Activated CD4-positive, alpha-beta T cell treated with anti-CD3 and anti-CD28 coated beads, Interleukin-2, amount 50 U/mL, for 4 hours (primary cell): Measurements from ENCODE around the gene JUN.

ENCODE experiments used
- DNase-seq, 2 experiments: peaks; one replicate each; pipeline ENCODE4 v3.0.0-alpha.2; 2020

JUN gene

DNA sequence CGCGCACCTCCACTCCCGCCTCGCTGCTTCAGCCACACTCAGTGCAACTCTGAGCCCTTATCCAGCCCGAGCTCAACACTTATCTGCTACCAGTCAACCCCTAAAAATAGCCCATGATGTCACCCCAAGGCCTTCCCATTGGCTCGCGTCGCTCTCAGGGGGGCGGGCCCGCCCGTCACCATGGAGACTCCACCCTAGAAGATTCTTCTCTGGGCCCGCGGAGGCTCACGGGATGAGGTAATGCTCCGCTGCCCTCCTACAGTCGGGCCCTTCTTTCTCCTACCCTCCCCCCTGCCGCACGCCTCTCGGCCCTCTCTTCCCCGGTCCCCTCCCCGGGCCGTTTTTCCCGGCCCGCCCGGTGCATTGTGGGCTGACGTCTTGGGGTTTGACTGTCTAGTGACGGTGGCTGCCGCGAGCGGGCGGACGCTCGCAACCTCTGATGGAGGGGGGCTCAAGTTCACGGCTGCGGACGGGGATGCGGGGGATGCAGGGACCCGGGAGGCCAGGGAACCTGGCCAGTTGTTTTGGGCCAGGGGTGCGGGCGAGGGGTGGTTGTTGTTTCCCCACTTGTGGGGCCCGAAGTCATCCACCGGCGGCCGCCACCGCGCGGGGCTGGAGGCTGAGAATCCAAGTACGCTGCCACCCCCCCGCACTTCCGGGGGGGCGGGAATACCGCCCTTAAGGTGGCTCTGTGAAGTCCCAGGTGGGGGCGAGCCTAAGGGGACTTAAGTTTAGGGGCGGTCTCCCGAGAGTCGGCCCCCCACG is at the start of gene JUN:
Gene JUN, minus strand, starts transcription at position 55 of the 765 bp plus-strand sequence. CDS start 977 bp downstream, outside the sequence.
- peak; percentile 98 for DNase-seq

DNA sequence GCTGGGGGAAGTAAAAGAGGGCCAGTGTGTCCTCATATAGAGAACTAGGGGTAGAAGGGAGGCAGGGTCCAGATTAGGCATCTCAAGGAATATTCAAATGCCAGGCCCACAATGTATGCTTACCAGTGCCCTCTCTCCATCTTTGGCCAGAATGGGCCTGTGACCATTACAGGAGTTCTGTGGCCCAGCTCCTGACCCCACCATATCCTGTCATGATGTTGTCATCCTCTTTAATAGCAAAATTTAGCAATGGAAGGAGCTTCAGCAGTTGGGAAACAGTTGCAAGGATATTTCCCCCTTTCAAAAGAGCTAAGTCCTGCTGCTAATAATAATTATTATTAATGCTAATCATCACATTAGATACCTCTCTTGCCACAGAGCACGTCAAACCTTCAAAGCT is 49.3 kb upstream of the JUN start:
- DNase-seq, result no peak

DNA sequence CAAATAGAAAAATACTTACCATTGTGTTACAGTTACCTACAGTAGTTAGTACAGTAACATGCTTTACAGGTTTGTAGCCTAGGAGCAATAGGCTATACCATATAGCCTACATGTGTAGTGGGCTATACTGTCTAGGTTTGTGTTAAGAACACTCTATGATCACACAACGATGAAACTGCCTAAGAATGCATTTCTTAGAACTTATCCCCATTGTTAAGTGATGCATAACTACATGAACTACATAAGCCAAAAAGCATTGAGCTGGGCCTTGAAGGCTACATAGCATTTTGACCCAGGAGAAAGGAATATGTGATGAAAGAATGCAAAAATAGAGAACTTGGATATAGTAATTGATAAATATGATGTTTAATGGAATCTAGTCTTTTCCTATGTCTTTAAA is 46.4 kb upstream of the JUN start:
- DNase-seq, result no peak

DNA sequence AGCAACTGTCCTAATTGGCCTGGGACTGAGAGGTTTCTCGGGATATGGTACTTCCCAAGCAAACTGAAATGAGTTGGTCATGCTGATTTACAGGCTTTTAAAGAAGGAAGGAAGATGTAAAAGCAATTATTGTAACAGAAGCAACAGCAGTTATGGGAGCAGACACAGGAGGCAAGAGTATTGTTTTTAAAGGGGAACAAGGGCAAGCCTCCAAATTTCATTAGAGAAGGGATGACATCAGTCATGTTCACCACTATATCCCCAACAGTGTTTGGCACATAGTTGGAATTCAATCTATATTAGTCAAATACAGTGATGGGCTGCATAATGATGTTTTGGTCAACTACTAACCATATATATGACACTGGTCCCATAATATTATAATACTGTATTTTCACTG is 46.0 kb upstream of the JUN start:
- no peak for DNase-seq

DNA sequence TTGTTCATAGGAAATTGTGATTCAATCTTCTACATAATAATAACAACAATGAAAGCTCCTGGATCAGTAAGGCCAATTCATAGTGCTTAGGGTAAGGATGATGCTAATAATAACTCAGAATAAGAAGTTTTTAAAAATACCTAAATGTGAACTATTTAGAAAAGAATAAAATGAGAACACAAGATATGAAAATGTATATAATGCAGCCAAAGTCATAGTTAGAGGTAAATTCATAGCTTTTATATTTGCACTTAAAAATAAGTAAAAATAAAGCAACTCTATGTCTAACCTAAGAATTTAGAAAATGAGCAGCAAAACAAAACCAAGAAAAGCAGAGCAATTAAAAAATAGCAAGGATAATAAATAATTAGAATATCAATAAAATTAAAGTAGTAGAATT is 43.5 kb upstream of the JUN start:
- DNase-seq, result no peak

DNA sequence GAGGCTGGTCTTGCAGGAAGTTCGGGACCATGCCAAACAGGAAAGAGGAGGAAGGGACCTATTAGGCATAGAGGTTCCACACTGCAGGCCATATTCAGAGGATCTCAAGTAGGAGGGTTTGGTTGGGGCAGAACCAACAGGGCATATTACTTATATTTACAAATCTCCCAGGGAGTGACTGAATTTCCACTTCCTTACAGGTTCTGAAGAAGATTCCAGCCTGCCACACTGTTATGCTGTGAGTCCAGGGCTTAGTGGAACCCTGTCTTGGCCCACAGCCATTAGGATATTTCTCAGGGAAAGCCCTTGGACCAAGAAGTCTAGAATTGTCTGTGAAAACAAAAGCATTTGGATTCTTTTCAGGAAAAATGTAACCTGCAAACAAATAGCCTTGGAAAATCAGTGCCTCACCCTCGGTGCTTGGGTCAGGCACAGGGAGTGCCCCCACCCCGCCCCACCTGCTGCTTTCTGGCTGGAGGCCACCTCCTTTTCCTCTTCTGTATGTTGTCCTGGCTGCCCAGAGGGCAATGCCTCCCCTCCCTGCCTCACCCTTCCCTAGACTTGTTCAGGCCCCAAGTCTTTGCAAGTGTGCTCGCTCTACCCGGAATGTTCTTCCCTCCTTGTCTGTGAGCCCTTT is 41.0 kb upstream of the JUN start:
- no peak for DNase-seq

DNA sequence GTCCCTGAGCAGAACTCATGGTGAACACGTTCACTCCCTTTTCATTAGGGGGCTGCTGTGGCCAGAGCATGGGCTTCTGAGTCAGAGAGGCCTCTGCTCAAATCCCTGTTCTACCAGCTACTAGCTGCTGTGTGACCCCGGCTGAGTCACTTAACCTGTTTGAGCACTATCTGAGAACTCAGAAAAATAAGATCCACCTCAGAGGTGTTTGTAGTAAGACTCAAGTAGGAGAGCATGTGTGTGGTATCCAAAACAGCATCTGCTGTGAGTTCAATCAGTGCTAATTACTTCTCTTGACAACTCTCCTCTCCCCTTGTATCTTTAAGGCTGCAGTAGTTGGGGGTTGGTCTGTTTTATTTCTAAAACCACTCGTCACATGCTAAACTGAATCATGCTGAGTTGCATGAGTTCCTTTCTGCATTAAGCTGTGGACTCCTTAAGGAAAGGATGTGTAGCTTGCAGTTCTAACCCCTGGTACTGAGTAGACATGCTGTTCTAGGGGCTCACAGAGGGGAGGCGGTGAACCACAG is 39.7 kb upstream of the JUN start:
- no peak for DNase-seq

DNA sequence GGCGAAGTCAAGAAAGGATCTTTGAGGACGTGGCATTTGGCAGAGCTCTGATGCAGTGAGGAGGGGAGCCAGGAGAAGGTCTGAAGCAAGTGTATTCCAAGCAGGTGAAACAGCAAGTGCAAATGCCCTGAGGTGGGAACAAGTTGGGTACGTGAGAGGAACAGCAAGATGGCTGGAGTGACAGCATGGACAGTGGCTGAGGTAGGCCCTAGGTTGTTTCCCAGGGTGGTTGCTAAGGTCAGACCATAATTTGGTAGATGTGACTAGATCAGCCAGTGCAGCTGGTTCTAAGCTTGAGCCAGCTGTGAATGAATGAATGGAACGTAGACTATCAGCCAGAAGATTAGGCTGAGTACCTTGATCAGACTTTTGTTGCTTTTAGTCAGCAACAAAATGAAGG is 37.5 kb upstream of the JUN start:
- no peak for DNase-seq

DNA sequence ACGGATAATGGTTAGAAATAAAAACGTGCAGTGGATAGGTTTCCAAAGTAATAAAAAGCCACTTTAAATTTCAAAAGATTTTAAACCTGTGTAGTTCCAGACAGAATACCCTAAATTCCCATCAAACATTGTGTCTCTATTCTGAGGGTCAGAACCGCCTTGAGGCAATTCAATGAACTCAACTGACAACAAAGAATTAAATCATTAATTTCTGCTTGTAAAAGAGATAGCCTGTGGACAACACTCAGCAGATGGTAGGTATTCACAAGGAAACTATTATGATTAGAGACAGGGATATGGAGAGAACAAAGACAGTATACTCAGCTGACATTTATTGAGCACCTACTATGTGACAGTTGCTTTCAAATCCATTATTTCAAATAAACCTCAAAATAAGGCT is 35.1 kb upstream of the JUN start:
- DNase-seq, result no peak

DNA sequence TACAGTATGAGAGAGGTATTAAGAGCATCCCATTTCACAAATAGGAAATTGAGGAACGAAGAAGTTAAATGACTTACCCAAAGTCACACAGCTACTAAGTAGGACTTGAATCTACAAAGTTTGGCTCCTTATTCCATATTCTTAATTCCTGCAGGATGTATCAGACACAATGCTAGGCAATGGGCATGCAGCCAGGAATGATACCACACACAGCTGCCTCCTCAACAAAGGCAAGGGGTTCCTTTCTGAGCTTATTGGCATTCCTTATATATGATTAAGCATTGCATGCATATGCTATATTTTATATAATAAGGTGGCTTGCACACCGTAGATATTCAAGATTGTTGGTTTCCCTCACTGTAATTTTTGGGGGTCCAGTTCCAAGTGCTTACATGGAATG is 34.2 kb upstream of the JUN start:
- DNase-seq, result no peak

DNA sequence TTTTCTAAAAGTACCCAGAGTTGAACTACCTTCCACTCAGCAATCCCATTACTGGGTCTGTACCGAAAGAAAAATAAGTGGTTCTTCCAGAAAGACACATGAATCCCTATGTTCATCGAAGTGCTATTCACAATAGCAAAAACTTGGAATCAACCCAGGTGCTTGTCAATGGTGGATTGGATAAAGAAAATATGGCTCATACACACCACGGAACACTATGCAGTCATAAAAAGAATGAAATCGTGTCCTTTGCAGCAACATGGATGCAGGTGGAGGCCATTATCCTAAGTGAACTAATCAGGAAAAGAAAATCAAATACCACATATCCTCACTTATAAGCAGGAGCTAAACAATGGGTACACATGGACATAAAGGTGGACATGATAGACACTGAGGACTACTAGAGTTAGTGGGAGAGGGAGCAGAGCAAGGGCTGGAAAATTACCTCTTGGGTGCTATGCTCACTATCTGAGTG is 32.9 kb upstream of the JUN start:
- DNase-seq, result no peak

DNA sequence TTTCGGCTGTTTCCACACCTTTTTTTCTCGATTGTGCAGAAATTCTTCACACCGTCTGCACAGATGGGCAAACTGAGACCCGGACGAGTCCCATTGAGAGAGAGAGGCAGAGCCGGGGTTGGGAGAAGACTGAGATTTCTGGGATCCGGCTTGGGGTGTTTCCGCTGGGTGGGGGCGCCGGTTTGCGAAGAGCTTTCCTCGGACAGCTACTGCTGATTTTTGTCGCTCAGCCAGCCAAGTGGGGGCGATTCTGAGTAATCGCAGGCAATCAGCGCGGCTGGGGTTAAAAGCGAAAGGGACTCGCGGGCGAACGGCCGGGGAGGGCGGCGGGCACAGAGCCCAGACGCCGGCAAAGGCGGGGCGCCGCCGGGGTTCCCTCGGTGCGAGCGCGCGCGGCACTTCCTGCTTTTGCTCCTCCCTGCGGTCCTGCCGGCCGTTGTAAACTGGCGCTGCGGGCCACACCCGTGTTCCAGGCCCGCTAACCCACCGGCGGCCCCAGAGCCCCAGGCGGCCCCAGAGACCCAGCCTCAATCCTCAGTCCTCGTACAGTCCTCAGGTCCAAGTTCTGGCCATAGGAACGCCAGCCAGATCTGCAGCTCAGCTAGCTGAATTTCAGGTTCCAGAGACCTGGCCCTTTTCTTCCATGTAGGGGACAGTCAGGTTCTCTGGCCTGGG is 32.4 kb upstream of the JUN start:
- DNase-seq, result peak; percentile 73 to 75

DNA sequence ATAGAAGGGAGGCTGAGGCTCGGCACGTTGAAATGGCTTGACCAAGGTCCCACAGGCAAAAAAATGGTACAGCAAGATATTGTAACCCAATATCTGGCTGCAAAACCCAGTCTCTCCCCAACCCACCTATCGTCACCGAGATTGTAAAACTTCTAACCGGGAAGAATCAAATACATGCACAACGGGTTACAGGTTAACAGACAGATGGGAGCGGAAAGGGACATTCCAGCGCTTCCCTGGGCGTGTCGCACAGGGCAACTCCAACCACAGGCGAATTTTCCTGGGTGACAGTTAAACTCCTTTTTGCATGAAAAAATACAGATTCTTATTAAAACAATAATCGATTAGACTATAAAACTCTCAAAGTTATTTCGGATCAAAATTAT is 31.8 kb upstream of the JUN start:
- no peak for DNase-seq

DNA sequence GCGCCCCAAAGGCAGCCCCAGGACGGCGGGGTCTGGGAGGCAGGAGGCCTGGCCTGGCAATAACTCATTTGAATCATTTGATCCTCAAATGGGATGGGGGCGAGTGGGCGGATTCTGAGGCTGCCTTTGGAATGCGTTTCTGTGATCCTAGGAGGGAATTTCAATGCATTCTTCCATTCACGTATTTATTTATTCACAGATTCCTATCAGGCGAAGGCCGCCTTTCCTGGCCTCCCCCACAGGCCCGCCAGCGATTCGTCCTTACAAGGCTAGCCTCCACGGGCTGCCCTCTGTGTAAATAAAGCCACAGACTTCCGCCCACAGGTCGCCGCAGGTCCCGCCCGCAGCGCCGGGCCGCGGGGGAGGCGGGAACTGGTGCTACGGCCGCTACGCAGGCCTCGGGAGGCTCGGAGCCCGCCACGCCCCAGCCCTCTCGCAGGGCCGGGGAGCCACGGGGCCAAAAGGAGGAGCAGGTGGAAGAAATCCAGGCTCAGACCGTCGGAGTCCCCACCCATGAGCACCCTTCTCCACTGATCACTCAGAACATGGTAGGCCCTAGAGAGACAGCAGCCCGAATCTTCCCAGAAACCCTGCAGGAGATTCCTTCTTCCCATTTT is 31.3 kb upstream of the JUN start:
- peak in 1 of 2 experiments; percentile 26 for DNase-seq

DNA sequence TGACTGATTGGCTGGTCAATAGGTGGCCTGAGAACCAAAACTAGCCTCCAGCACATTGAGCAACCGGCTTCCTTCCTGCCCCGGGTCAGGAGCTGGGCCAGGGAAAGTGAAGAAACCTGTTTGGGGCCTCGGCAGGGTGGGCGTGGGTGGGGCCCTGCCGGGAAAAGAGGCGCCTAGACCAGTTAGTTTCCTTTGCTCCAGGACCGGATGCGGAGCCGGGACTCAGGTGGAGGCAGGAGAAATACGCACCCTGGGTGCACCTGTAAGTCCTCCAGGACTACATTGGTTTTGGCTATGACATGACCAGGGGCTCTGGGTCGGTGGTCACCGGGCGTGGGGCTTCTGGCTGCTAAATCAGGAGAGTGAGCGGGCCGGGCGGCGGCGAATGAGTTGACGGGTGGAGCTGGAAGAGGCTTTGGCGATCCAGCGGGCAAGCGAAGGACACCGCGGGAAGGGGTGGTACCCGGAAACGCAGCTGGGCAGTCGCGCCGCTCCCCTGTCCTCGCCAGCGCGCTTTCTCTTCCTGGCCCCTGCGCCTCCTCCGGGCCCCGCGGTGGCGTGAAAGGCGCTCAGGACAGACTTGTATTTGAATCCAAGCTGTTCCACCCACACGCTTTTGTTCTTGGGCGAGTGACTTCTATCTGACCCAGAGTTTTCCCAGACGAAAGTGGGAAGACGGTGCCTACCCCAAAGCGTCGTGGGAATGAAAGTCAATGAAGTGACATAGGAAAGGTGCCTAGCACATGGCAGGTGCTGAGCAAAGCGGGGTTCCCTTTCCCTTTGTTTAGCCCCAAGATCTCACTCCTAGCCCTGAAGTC is 30.6 kb upstream of the JUN start:
- DNase-seq, result no peak

DNA sequence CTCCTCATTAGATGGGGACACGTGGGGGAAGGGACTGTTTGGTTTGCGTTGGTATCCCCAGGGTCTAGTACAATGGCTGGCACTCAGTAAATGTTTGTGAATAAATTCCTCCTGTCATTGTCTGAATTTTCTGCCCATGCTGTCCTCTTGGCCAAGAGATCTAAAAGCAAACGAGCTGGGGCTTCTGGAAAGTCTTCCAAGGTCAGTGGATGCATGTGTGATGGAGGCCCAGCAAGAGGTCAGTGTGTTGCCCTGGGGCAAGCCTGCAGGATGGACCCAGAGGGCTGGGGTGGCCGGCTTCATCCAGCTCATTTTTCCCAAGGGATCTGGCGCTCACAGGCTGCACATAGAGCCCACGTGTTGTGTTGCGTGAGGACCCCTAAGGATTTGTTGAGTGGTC is 30.0 kb upstream of the JUN start:
- DNase-seq, result no peak

DNA sequence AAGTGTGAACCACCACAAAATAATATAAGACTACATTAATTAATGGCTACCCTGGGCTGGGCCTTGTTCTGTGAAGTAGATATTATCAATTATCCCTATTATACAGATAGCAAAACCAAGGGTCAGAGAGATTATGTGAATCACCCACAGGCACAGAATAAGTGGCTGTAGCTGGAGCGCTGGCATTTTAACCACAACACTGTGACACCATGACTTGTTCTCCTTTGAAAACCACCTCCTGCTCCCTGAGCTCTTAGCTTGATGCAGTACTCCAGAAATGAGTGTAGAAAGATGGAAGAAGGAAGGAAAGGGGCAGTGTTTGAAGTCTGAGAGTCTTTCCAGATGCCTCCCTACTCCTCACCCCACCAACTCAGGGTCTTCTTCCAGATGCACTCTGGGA is 29.5 kb upstream of the JUN start:
- DNase-seq, result no peak

DNA sequence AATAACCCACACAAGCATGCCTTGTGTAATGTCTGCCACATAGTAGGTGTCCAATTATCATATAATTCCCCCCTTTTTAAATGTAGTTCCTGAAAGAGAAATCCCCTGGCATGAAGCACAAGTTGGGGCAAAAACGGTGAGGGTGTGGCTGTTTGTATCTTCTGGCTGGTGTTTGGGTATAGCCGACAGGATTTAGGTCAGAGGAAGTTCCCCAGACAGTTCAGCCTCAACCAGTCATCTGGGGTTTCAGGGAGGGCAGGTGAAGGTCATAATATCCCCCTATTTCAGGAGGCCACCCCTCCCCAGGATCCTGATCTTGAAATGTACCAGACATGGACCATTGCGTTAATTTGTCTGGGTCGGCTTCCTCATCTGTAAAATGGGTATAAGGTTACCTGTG is 29.1 kb upstream of the JUN start:
- DNase-seq, result peak; percentile 19 to 34

DNA sequence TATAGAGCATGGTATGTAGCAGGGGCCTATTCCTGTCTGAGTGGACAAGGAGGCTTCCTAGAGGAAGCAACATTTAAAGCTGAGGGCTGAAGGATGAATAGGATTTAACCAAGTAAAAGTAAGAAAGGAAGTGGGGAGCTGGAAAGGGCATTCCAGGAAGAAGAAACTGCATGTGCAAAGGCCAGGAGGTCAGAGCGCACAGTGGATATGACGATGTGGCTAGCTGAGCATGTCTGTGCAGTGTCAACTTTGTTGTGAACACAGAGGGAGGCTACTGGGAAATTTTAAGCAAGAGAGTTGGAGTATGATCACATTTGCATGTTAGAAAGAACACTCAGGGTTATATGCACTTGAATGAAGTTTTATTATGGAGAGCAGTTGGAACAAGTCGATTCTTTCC is 28.6 kb upstream of the JUN start:
- no peak for DNase-seq

DNA sequence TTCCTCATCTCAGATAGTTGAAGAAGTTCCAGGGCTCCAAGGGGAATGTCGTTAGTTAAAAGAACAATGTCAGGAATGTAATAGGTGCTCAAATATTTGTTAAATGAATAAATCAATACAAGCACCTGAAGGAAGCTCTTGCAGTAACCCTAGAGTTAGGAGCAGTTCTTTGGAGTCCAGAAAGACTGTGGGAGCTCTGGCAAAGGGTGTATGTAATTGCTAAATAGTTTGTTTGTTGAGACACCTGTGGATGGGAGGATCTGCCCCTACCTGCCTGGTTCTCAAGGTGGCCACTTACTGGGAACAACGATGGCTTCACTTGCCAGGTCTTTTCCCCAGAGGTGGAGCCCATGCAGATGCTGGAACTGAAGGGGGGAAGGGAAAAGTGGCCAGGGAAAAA is 27.5 kb upstream of the JUN start:
- no peak for DNase-seq

DNA sequence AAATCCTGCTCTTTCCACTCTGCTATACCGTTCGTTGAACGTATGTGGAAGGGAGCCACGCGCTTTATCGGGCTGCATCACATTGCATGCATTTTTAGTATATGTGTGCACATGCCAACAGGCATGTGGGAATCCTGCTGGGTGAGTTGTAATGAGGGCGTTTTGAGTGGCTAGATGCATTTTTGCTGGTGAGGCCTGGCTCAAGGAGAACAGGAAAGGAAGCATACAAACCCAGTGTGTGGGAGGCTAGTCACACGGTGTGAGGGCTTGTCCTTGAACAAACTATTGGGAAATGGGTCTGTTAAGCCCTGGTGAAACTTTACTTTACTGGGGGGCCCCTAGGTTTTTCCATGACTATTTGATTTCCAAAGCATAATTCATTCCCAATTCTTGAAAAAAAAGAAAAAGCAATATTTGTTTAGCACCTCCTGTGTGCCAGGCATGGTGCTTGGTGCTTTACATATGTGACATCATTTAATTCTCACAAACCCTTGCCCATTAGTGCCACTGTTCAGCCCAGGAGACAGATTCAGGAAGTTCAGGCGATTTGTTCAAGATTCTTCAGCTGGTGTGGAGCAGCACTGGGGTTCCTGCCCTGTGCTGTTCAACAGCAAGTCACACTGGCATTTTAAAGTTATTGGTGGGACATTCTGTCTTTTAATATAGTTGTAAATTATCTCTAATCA is 25.6 kb upstream of the JUN start:
- DNase-seq, result no peak

DNA sequence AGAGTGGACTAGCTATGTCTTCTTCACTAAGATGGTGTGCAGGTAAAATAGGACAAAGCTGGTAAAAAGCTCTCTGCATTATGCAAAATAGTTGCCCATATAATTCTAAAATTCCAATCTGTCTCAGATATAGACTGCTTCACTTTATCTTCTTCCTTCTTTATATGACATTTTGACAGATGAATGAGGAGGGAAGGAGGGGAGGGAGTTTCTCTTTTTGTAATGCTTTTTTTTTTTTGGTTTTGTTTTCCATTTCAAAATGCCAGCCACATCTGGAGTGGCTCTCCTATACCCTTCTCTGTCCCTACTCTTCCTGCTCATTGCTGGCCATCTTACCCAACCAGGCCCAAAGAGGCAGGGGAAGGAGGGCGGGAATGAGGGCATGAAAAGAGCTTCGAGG is 24.2 kb upstream of the JUN start:
- DNase-seq, result no peak
